GM12801 (cell line): ENCODE data around the gene CCNB2.

Source experiments
- TF ChIP-seq, protein P1 (sequence below): IDR thresholded peaks from one replicate; pipeline ENCODE4 v1.5.1; 2011; ENCODE audit warnings: control low read depth; ENCODE audit not compliant: insufficient read length; ENCODE audit errors: extremely low read depth

Gene CCNB2

GRCh38 chr15:59094077-59094476, 10.9 kb upstream of the CCNB2 start:
- TF ChIP-seq, protein P1, sequence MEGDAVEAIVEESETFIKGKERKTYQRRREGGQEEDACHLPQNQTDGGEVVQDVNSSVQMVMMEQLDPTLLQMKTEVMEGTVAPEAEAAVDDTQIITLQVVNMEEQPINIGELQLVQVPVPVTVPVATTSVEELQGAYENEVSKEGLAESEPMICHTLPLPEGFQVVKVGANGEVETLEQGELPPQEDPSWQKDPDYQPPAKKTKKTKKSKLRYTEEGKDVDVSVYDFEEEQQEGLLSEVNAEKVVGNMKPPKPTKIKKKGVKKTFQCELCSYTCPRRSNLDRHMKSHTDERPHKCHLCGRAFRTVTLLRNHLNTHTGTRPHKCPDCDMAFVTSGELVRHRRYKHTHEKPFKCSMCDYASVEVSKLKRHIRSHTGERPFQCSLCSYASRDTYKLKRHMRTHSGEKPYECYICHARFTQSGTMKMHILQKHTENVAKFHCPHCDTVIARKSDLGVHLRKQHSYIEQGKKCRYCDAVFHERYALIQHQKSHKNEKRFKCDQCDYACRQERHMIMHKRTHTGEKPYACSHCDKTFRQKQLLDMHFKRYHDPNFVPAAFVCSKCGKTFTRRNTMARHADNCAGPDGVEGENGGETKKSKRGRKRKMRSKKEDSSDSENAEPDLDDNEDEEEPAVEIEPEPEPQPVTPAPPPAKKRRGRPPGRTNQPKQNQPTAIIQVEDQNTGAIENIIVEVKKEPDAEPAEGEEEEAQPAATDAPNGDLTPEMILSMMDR, result no peak

DNA sequence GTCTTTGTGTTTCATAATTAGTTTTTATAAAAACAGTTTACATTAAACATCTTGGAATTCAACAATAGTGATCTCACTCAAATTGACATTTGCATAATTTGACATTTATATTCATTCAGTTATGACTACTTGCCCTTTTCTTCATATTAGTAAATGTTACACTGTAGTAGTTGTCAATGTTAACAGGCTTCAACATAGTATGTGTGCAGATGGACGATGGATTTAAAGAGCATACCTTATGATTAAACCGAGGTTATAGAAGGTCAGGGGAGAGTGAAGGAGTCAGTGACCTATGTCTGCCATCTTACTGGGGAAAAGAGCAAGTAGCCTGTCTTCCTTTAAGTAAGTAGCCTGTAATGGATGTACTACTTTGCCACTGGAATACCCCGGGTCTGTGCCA, 8.5 kb upstream of the CCNB2 start:
- TF ChIP-seq, protein P1, result no peak

GRCh38 chr15:59099162-59099685, 5.7 kb upstream of the CCNB2 start:
- TF ChIP-seq, protein P1, result no peak

GRCh38 chr15:59104602-59104911, 389 bp upstream of the CCNB2 start:
- TF ChIP-seq, protein P1, result no peak

DNA sequence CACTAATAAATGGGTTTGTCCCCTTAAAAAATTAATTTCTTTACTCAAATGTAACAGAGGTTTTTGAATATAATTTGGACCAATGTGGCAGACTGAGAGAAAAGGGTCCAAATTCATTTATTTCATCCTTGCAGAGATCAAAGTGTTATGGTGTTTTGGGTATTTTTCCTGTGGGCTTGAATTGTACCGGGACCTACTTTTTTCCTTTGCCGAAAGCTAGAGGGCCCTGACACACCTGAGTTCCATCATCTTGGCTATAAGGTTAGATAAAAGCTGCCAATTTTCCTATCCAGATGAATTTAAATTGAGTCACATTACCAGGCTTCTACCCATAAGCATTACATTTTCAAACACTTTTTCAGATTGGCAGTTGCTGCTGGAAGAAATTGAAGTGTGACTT, 908 bp downstream of the CCNB2 start:
- TF ChIP-seq, protein P1, result no peak

DNA sequence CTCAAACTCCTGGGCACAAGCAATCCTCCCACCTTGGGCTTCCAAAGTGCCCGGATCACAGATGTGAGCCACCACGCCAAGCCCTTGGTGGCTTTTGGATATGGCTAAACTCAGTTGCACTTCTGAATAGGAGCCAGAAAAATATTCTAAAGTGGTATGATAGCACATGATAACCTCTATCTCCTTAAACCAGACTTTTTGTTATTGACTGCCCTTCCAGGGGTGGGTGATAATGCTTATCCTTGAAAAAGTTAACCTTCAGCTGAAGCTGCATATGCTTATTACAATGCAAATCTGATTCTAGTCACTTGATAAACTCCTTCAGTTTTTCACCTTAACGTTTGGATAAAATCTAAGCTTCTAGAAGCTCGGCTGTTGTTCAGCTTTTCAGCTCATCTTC, 6.3 kb downstream of the CCNB2 start:
- TF ChIP-seq, protein P1, result no peak

- TF ChIP-seq, protein P1, result no peak
Observed at GRCh38 chr15:59115047-59115446, 10.1 kb downstream of the CCNB2 start.

- TF ChIP-seq, protein P1, result no peak
Observed at GRCh38 chr15:59116141-59116540, 11.2 kb downstream of the CCNB2 start.
